ENCODE measurements around the gene KIRREL3.
"Not testable (repeated sequence)": the region's sequence is repeated elsewhere in the genome, so short reads cannot be mapped to it uniquely, and the experiment has no call there.

KIRREL3 gene

GRCh38 chr11:126394634-126395072 lies 605.9 kb downstream of the KIRREL3 start:
- H3K36me3 ChIP-seq (ENCODE audit: control insufficient read depth, insufficient read depth, low read length); H3K27me3 ChIP-seq (ENCODE audit: control insufficient read depth, insufficient read depth, low read length); H3K4me3 ChIP-seq (ENCODE audit: low read depth, low read length); H3K27ac ChIP-seq (ENCODE audit: low read depth, low read length); H3K9me3 ChIP-seq (ENCODE audit: control insufficient read depth, insufficient read depth, low read length); H3K9ac ChIP-seq (ENCODE audit: low read depth, low read length); H3K4me1 ChIP-seq (ENCODE audit: control insufficient read depth, insufficient read depth, low read length): not testable (repeated sequence)

GRCh38 chr11:126394036-126394435 lies 606.5 kb downstream of the KIRREL3 start:
- H3K27me3 ChIP-seq (ENCODE audit: control insufficient read depth, insufficient read depth, low read length), result no peaks in the 10 kb centered on the region
- no peak overlapping the region for H3K27ac ChIP-seq (ENCODE audit: low read depth, low read length)
- no peaks in the 10 kb centered on the region for H3K36me3 ChIP-seq (ENCODE audit: control insufficient read depth, insufficient read depth, low read length)
- H3K9ac ChIP-seq (ENCODE audit: low read depth, low read length), result no peak overlapping the region
- no peak overlapping the region for H3K4me3 ChIP-seq (ENCODE audit: low read depth, low read length)
- no peaks in the 10 kb centered on the region for H3K9me3 ChIP-seq (ENCODE audit: control insufficient read depth, insufficient read depth, low read length)
- H3K4me1 ChIP-seq (ENCODE audit: control insufficient read depth, insufficient read depth, low read length), result peaks cover 6% of the 10 kb centered on the region; the same call in 1 of the 2 replicates

- Histone ChIP-seq H3K27ac (ENCODE audit: low read depth, low read length) (no peak overlapping the region), H3K4me3 (ENCODE audit: low read depth, low read length) (no peak overlapping the region), H3K36me3 (ENCODE audit: control insufficient read depth, insufficient read depth, low read length) (no peaks in the 10 kb centered on the region), H3K9me3 (ENCODE audit: control insufficient read depth, insufficient read depth, low read length) (no peaks in the 10 kb centered on the region), H3K9ac (ENCODE audit: low read depth, low read length) (no peak overlapping the region), H3K27me3 (ENCODE audit: control insufficient read depth, insufficient read depth, low read length) (no peaks in the 10 kb centered on the region), H3K4me1 (ENCODE audit: control insufficient read depth, insufficient read depth, low read length) (peaks cover 6% of the 10 kb centered on the region; the same call in 1 of the 2 replicates)
Observed at GRCh38 chr11:126393143-126393542, 607.4 kb downstream of the KIRREL3 start.

GRCh38 chr11:126392633-126393013 lies 607.9 kb downstream of the KIRREL3 start:
- no peaks in the 10 kb centered on the region for H3K36me3 ChIP-seq (ENCODE audit: control insufficient read depth, insufficient read depth, low read length)
- H3K4me1 ChIP-seq (ENCODE audit: control insufficient read depth, insufficient read depth, low read length), result peaks cover 6% of the 10 kb centered on the region; the same call in 1 of the 2 replicates
- no peak overlapping the region for H3K9ac ChIP-seq (ENCODE audit: low read depth, low read length)
- no peak overlapping the region for H3K27ac ChIP-seq (ENCODE audit: low read depth, low read length)
- no peaks in the 10 kb centered on the region for H3K9me3 ChIP-seq (ENCODE audit: control insufficient read depth, insufficient read depth, low read length)
- no peak overlapping the region for H3K4me3 ChIP-seq (ENCODE audit: low read depth, low read length)
- H3K27me3 ChIP-seq (ENCODE audit: control insufficient read depth, insufficient read depth, low read length), result no peaks in the 10 kb centered on the region

- H3K36me3 ChIP-seq (ENCODE audit: control insufficient read depth, insufficient read depth, low read length), result no peaks in the 10 kb centered on the region
- no peak overlapping the region for H3K9ac ChIP-seq (ENCODE audit: low read depth, low read length)
- H3K27ac ChIP-seq (ENCODE audit: low read depth, low read length), result no peak overlapping the region
- H3K4me3 ChIP-seq (ENCODE audit: low read depth, low read length), result no peak overlapping the region
- H3K27me3 ChIP-seq (ENCODE audit: control insufficient read depth, insufficient read depth, low read length), result no peaks in the 10 kb centered on the region
- H3K9me3 ChIP-seq (ENCODE audit: control insufficient read depth, insufficient read depth, low read length), result no peaks in the 10 kb centered on the region
- peaks cover 6% of the 10 kb centered on the region; the same call in 1 of the 2 replicates for H3K4me1 ChIP-seq (ENCODE audit: control insufficient read depth, insufficient read depth, low read length)
Observed at GRCh38 chr11:126391970-126392632, 608.5 kb downstream of the KIRREL3 start.

- Histone ChIP-seq H3K27ac (ENCODE audit: low read depth, low read length) (no peak overlapping the region), H3K36me3 (ENCODE audit: control insufficient read depth, insufficient read depth, low read length) (no peaks in the 10 kb centered on the region), H3K9me3 (ENCODE audit: control insufficient read depth, insufficient read depth, low read length) (no peaks in the 10 kb centered on the region), H3K9ac (ENCODE audit: low read depth, low read length) (no peak overlapping the region), H3K27me3 (ENCODE audit: control insufficient read depth, insufficient read depth, low read length) (no peaks in the 10 kb centered on the region), H3K4me3 (ENCODE audit: low read depth, low read length) (no peak overlapping the region), H3K4me1 (ENCODE audit: control insufficient read depth, insufficient read depth, low read length) (peaks cover 11% of the 10 kb centered on the region; the same call in 1 of the 2 replicates)
Observed at GRCh38 chr11:126391286-126391954, 609.1 kb downstream of the KIRREL3 start.

- no peak overlapping the region for H3K27ac ChIP-seq (ENCODE audit: low read depth, low read length)
- H3K36me3 ChIP-seq (ENCODE audit: control insufficient read depth, insufficient read depth, low read length), result no peaks in the 10 kb centered on the region
- no peaks in the 10 kb centered on the region for H3K9me3 ChIP-seq (ENCODE audit: control insufficient read depth, insufficient read depth, low read length)
- H3K4me1 ChIP-seq (ENCODE audit: control insufficient read depth, insufficient read depth, low read length), result peaks cover 13% of the 10 kb centered on the region; the same call in 1 of the 2 replicates
- H3K9ac ChIP-seq (ENCODE audit: low read depth, low read length), result no peak overlapping the region
- H3K27me3 ChIP-seq (ENCODE audit: control insufficient read depth, insufficient read depth, low read length), result no peaks in the 10 kb centered on the region
- no peak overlapping the region for H3K4me3 ChIP-seq (ENCODE audit: low read depth, low read length)
Observed at GRCh38 chr11:126390272-126390867, 610.2 kb downstream of the KIRREL3 start.

GRCh38 chr11:126387857-126388256 lies 612.7 kb downstream of the KIRREL3 start:
- Histone ChIP-seq H3K9me3 (ENCODE audit: control insufficient read depth, insufficient read depth, low read length) (no peaks in the 10 kb centered on the region), H3K27ac (ENCODE audit: low read depth, low read length) (no peak overlapping the region), H3K36me3 (ENCODE audit: control insufficient read depth, insufficient read depth, low read length) (no peaks in the 10 kb centered on the region), H3K4me1 (ENCODE audit: control insufficient read depth, insufficient read depth, low read length) (peaks cover 13% of the 10 kb centered on the region; the same call in 1 of the 2 replicates), H3K27me3 (ENCODE audit: control insufficient read depth, insufficient read depth, low read length) (no peaks in the 10 kb centered on the region), H3K9ac (ENCODE audit: low read depth, low read length) (no peak overlapping the region), H3K4me3 (ENCODE audit: low read depth, low read length) (no peak overlapping the region)

GRCh38 chr11:126386729-126387071 lies 613.9 kb downstream of the KIRREL3 start:
- H3K9ac ChIP-seq (ENCODE audit: low read depth, low read length); H3K27ac ChIP-seq (ENCODE audit: low read depth, low read length); H3K9me3 ChIP-seq (ENCODE audit: control insufficient read depth, insufficient read depth, low read length); H3K36me3 ChIP-seq (ENCODE audit: control insufficient read depth, insufficient read depth, low read length); H3K27me3 ChIP-seq (ENCODE audit: control insufficient read depth, insufficient read depth, low read length); H3K4me3 ChIP-seq (ENCODE audit: low read depth, low read length): not testable (repeated sequence)
- peaks cover 13% of the 10 kb centered on the region; the same call in 1 of the 2 replicates for H3K4me1 ChIP-seq (ENCODE audit: control insufficient read depth, insufficient read depth, low read length)

GRCh38 chr11:126385991-126386728 lies 614.4 kb downstream of the KIRREL3 start:
- no peak overlapping the region for H3K27ac ChIP-seq (ENCODE audit: low read depth, low read length)

More at GRCh38 chr11:126385991-126386728, 614.4 kb downstream of the KIRREL3 start:
- no peak overlapping the region for H3K4me3 ChIP-seq (ENCODE audit: low read depth, low read length)
- H3K27me3 ChIP-seq (ENCODE audit: control insufficient read depth, insufficient read depth, low read length), result no peaks in the 10 kb centered on the region
- H3K36me3 ChIP-seq (ENCODE audit: control insufficient read depth, insufficient read depth, low read length), result no peaks in the 10 kb centered on the region
- H3K9me3 ChIP-seq (ENCODE audit: control insufficient read depth, insufficient read depth, low read length), result no peaks in the 10 kb centered on the region
- peaks cover 8% of the 10 kb centered on the region; the same call in 1 of the 2 replicates for H3K4me1 ChIP-seq (ENCODE audit: control insufficient read depth, insufficient read depth, low read length)
- no peak overlapping the region for H3K9ac ChIP-seq (ENCODE audit: low read depth, low read length)

All from HUES48 (cell line).